NCI-H446 treated with DMSO at 0.1 percent for 48 hours (cell line): ENCODE measurements around the gene HOXA7.

Experiments used
- DNase-seq: peaks from one replicate; lab custom pipeline; 2025; lab: John Stamatoyannopoulos, UW

The HOXA7 gene

DNA sequence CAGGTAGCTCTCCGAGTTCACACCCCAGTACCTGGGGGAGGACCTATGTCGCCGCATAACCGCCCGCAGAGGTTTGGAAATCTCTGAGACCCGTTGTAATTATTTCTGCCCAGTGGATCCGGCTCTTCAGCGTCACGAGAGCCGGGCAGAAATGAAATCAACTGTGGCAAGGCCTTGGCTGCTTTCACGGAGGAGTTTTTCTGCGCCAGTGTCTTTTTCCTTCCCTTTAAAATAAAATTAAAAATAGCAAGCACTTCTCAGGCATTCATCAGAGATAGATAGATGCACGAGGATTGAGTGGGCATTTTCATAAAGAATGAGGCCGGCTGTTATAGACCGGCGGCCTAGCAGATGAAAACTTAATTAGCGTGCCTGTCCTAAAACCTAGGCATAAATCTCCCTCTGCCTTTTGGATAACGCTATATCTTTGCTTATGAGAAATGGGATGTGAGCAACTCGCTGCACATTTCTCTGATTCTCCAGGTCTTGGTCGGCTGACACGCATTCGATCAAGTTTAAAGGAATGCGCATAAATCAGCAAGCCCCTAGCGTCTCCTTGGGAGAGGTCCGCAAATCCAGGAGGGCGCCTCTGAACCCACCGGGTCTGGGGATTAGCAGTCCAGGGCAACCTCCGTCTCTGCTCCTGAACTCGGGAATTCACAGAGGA, 37.0 kb upstream of the HOXA7 start:
- no peak for DNase-seq

DNA sequence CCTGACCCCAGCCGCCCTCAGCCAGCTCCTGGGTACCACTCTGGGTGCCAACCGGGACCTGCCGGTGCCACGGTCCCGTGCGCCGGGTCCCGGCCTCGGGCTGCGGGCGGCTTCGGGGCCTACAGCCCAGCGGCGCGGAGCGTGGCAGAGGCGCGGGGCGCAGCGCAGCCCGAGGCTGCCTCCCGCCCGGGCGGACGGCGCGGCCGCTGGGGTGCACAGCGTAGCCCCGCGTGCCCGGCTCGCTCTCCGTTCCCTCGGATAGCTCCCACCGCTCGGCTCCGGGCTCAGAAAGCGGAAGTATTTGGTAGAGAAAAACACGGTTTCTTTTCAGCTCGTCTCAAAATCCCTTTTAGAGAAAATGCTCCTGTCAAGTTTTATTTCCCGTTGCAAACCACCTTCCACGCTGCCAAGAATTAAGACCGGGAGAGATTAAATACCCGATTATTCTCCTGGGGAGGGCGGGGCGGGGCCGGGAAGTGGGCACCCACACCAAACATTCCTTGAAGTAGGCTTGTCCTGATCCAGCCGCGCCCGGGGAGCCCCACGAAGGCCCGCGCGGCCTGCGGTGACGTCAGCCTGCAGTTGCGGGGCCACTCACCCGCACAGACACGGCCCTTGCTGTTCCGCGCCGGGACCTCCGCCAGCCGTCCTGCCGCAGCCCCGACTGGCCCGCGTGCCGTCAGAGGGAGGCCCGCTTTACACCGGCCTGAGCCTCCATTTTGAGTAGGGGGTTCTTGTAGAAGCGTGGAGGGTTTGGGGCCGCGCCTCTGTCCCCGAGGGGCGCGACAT, 36.3 kb upstream of the HOXA7 start:
- no peak for DNase-seq

DNA sequence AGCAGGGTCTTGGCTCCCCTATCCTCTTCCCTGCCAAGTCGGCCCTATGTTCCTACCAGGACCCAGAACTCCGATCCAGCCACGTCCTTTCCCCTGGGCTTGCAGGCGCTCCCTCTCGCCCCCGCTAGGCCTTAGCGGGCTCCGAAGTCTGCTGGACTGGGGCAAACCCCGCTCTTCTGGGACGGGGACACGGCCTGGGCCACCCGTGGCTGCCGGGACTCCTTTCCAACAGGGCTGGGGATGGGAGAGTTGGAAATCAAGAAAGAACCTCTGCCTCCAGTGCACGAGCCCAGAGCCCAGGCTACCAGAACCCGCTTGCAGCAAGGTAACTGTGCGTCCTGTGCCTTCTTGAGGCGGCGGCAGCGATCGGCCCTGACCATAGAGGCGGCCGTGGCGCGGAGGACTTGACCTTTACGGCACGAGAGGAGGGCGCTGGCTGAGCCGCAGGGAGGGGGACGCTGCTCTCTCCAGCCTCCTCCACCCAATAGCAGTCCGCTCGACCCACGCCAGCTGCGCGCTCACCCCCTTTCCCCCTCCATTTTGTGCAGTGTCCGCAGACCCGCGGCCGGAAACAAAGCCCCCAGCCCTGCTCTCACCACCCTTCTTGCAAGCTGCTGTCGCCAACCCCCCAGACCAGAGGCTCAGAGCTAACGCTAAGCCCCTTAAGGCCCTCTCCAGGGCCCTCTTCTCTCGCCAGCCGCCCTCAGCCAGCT, 35.5 kb upstream of the HOXA7 start:
- DNase-seq = no peak

DNA sequence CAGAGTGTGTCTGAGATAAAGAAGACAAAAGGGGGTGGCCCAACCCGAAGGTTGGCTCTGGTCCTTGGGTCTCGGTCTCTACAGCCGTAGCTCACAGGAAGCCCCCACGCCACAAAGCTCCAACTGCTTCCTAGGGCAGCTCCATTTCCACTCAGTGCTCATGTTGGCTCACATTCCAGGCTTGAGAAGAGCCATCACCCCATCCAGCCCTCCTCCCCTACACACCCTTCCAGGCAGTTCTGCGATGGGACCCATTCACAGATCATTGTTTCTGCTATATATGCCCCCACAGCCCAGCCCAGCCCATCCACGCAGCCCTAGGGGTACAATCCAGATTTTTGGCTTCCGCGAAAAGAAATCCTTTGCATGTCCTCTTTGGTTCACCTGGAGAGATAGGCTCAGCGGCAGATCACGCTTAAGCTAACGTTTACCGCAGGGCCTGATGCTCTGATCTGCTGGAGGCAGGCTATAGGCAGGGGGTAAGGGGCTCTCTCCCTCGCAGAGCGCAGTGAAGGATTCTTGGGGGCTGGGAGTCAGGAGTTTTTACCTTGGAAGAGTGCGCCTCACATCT, 34.8 kb upstream of the HOXA7 start:
- DNase-seq = no peak

DNA sequence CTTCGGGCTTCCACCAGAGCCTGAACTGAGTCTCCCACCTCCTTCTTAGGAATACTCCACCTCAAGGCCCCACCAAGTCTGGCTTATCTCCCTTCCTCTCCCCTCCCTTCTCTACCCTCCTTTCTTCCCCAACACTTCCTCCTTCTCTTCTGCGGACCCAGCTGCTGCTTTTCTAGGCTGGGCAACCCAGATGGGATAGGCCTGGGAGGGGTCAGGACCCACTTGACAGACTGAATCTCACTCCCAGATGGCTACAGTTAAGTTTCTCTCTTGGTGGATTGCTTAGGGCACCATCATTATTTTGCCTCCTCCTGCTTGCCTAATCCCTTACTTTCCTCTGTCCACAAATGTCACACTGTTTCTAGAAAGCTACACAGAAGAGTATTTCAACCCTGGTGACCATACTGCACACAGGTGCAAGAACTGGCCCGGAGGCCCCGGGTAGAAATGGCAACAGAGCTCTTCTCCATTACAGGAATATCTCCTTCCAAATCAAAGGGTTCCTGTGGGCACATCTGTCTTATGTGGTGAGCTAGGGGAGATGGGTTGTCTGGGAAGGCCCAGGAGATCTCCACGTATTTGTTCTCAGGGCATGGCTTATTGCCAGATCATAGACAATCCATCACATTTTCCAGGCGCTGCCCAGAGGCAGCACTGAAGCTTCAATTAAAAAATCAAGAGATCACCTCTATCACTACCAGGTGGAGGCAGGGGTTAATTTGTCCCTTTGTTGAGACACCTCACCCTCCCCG, 33.7 kb upstream of the HOXA7 start:
- DNase-seq = no peak

DNA sequence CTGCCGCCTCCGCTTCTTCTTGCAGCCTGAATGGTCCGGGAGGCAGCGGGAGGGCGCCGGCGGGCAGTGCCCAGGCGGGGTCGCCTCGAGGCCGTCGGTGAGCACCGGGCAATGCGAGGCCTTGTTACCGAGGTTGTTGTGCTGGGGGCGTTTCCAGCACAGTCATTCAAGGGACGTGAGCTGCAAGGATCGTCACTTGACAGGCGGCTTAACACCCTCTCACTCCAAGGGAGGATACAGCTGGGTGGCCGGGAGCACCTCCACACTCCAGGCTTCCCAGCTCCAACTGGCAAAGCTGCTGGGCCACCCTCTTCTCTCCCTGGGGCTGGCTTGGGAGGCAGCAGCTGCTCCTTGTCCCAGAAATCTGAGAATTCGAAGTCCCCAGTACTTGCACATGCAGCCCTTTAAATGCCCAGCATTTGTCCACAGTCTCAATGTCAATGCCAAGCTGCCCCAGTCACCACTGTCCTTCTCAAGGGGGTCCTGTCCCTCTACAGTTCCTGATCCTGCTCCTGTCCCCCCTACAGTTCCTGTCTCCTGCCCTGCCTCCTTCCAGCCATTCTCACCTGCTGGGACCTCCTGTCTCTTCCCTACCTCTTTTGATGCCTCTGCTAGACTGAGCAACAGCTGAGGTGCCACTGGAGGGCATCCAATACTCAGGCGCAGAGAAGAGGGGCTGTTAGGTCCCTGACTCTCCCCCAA, 33.0 kb upstream of the HOXA7 start:
- DNase-seq = no peak

DNA sequence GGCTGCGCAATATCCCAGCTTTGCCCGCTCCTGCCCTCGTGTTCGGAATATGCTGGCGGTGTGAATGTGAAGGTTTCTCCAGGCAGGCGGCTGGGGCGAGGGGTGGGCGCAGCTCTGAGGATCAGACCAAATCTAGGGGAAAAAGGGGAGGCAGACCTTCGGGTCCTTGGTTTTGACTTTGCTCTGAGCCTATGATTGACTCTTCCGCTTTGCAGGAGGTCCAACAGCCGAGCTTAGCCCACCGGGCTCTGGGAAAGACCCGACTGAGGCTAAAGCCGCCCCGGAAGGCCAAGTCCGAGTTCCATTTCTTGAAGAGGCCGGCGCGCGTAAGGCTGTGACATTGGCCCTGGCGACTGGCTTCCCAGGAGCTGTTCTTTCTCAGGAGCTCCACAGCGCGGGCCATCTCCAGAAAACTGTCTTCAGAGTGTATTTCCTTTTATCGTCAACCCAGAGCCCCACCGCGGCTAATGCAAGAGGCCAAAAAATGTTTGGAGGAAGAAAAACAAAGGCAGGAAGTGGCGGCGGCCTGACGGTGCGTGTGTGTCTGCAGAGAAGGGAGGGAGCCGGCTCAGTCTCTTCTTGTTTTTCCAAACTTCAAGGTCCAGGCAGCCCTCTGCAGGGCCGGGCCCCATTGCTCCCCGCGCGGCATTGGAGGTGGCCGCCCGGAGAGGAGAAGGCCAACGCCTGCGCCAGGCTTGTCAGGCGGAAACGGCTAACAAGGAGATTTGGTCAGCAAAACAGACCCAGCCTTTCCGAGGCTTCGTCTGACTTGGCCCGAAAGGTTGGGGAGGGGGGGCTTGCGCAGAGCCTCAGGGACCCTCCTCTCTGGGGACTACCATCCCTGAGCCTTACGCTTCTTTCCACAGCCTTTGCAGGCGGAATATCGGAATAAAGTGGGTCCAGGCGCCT, 32.2 kb upstream of the HOXA7 start:
- no peak for DNase-seq

DNA sequence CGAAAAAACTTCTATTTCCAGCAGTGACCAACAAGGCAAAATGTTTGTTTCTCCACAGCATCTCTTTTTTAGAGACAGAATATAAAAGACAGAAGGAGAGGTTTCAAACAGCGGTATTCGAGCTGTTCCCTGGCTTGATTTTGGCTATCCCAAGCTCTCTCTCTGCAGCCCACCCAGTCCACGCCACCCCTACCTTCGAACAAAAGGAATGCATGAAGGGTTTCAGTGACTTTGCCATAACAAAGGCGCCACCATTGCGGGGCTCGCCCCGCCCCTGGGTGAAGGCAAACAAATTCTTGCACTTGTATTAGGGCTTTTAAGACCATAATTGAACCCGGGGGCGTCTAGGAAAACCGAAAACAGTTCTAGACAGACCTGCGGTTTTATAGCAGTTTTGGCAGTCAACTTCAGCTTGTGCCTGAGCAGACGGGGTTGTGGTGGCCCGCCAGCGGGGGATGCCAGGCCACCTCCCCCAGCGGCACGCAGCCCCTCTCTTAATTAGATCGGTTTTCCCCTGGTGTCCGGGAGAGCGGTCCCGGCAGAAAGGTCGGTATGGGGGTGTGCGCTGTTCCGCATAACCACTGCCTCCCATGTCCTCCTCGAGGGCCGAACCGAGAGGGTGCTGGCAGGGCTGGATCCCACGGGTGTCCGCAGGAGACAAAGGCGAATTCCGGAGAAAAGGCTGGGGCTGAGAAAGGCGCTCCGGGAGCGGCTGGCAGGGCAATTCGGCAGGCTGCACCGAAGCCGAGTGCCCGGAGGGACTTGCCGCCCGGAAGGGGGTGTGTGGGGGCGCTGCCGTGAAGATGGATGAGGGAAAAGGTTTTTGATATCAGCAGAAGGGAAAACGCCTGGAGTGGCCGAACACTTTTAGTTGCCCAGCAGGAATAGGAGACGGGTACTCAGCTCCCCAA, 31.3 kb upstream of the HOXA7 start:
- DNase-seq = no peak

DNA sequence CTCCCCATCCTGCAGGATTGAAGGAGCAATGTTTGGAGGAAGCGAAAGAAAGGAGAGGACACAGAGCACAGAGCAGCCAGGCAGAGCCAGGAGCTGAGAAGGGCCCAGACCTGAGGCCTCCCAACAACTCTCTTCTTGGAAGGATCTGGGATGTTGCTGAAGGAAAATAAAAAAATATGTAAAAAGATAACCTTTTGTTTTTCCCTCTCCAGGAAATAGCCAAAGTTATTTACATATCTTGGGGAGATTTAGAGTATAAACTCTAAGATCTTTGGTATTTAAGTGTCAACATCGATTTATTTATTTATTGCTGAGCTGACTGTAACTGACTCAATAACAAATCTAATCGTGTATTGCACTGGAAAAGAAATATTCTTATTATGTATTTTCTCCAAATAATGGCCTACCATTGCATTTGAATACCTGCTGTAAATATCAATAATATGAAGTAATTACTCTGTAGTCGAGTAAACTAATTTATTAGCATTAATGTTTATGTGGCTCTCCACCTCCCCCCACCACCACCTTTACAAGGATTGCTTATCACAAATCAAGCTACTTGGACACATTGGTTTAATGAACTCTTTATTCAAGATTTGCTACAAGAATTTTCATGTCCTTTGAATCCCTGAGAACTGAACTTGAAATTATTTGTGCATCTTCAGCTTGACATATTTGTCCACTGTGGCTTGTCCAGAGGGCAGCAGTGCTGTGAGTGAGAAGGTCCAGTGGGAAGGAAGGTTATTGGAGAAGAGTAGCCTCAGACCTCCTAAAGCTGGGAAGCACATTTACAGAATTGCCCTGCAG, 30.4 kb upstream of the HOXA7 start:
- no peak for DNase-seq

DNA sequence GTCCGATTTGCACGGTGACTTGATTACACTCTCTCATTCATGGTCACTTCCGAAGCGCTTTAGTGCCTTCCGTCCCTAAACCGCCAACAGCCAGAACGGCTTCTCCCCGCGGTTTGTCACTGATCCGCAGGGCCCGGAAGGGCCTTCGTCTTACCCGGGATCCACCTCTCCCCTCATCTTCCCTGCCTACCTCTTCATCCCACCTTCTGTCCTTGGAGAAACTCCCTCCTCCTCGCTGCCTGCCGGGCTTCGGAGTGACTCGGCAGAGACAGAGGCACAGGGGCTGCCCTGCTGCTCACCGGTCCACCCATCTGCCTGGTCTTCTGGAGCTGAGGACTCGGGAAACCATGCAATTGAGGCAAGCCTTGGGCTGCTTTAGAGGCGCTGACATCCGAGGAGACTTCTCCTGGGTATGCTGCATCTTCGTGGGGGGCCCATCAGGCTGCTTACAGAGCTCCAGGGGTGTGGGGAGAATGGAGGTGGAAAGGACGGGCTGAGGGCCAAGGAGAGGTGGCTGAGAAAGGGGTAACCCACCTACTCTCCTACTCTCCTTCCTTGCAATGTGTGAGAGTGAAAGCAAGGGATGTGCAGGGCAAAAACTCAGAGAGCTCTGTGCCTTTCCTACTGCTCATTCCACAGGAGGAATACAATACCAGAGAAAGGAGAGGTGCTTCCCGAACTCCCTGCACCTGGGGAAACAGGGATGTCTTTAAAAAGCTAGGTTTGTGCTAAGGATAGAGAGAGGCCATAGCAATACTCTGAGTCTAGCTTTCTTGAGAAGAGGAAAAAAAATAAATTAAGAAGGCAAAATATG, 29.6 kb upstream of the HOXA7 start:
- DNase-seq = no peak

DNA sequence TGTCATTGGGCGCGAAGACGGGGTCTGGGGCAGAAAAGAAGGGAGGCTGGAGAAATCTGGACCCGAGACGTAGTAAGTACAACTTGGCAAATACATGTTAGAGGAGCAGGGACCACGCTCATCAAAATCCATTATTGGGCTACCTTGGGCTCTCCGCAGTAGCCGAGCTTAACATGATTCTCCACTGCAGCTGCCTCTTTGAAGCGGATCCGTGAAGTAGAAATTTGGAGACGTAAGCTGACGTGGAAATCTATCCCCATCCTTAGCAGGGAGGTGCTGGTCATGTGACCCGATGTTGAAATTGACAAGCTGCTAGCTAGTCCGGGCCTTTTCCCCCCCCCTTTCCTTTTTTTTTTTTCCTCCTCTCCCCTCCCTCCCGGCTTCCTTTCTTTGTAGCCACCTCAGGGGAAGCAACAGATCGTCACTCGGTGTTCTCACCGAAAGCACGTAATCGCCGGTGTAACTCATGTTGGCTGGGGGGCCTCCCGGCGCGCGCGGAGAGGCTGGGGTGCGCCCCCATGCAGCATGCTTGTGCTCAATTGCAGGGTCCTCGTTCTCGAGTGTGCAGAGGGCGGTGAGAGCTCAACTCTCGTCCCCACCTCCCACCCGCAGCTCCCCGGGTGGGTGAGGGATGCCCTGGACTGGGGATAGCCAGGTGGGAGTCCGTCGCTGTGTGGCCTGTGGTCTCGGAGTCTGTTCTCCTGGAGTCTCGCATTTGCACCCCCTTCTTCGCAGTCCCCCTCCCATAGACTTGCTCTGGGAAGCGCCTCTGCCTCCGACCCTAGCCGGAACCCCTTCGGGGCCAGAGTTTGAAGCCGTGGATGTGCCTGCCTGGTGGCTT, 28.8 kb upstream of the HOXA7 start, which contains the start of gene HOXA11:
HOXA11 (minus strand) TSS at position 220 of the 841 bp plus-strand sequence; CDS start at position 132, 88 bp downstream.
- DNase-seq = no peak

DNA sequence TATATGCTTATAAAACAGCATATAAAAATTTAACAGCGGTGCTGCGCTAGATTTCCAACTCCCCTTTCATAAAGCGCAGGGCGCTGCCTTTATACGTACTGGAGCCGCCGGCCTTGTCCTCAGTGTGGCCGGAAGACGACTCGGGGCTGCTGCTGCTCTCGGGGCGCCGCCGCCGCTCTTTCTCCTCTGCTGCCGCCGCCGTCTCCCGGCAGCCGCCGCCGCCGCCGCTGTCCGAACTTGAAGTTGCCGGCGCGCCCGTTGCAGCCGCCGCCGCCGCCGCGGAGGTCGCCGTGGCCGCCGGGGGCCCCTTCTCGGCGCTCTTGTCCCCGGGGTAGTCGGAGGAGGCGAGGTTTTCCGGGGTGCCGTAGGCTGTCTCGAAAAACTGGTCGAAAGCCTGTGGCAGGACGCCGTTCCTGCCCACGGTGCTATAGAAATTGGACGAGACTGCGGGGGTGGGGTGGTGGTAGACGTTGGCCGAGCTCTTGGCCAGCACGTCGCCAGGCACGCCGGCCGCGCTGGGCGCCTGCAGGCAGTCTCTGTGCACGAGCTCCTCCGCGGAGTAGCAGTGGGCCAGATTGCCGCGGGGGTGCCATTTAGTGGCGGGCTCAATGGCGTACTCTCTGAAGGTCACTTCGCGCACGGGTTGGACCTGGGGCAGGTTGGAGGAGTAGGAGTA, 28.0 kb upstream of the HOXA7 start:
- no peak for DNase-seq

DNA sequence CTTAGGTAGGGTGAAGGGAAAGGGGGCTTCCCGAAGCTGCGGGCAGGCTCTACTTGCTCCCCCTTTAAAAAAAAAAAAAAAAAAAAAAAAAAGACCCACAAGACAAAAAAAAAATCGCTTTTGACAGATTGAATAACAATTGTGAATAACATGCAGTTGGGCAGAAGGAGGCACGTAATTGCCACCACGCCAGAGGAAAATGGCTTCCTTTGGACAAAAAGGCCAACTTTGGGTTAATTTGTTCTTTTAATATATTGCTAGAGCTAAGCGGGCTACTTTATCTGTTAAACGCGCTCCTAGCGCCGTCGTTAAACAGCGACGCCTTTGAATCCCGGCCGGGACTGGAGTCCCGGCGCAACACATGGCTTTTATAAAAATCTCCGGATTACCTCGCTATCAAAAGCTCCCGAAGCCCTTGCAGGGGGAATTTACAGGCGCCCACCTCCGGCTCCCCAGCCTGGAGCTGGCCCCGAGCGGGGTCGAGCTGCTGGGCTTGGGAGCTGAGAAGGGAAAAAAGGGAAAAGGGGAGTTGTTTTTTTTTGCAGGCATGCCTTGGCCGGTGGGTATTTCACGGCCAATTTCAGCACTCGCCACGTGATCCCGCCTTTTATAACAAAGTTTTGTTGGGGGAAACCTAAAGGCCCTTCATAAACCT, 27.3 kb upstream of the HOXA7 start:
- no peak for DNase-seq

DNA sequence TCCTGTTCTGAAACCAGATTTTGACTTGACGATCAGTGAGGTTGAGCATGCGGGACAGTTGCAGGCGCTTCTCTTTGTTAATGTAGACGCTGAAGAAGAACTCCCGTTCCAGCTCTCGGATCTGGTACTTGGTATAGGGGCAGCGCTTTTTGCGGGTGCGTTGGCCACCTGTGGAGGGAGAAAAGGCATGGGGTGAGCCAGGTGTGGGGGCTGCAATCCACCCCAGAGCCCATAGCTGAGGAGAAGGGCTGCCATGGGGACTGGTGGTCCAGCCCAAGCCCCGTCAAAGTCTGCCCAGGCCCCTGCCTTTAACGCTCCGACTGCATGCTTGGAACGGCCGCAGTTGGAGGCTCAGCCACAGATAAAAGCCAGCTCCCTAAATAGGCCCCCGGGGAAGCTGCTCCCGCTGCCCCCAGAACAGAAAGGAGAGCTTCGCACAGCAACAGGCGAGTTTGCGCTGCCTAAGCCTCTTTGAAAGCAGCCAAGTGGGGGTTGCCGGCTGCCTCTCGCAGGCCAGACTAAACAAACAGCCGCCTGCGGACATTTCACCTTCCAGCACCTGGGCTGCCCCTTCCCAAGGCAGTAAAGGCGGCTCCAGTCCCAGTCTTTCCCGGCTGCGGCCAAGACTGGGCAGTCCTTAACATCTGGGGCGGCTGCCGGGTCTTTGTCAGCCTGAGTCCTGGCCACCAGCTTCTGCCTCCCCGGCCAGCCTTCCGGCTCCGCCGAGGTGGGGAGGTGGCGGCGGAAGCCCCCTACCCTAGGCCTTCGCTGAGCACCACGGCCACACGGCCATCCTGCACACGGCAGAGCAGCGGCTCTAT, 26.6 kb upstream of the HOXA7 start:
- DNase-seq = no peak
